Retina (tissue), 1 donor: ENCODE data around the gene FARSB.
"Not testable (repeated sequence)": the region's sequence is repeated elsewhere in the genome, so short reads cannot be mapped to it uniquely, and the experiment has no call there.

Experiments
- DNase-seq: peaks from one replicate; pipeline ENCODE4 v3.0.0-alpha.2; 2016

Gene FARSB

GRCh38 chr2:222603501-222603900 lies 52.4 kb downstream of the FARSB start:
- DNase-seq, result no peak

- no peak for DNase-seq
Observed at GRCh38 chr2:222598611-222599010, 57.3 kb downstream of the FARSB start.

- DNase-seq, result no peak
Observed at GRCh38 chr2:222595581-222595980, 60.3 kb downstream of the FARSB start.

- no peak for DNase-seq
Observed at GRCh38 chr2:222594679-222595078, 61.2 kb downstream of the FARSB start.

- DNase-seq, result no peak
Observed at GRCh38 chr2:222592176-222592575, 63.7 kb downstream of the FARSB start.

GRCh38 chr2:222591661-222592060 lies 64.2 kb downstream of the FARSB start:
- DNase-seq, result no peak

GRCh38 chr2:222584589-222584988 lies 71.3 kb downstream of the FARSB start:
- not testable (repeated sequence) for DNase-seq

GRCh38 chr2:222582928-222583327 lies 73.0 kb downstream of the FARSB start:
- DNase-seq, result no peak

GRCh38 chr2:222577341-222577740 lies 78.6 kb downstream of the FARSB start:
- no peak for DNase-seq

- no peak for DNase-seq
Observed at GRCh38 chr2:222576171-222577081, 79.5 kb downstream of the FARSB start.

GRCh38 chr2:222575618-222576017 lies 80.3 kb downstream of the FARSB start:
- no peak for DNase-seq

GRCh38 chr2:222572751-222573174 lies 83.1 kb downstream of the FARSB start:
- DNase-seq, result peak; percentile 19

GRCh38 chr2:222572264-222572721 lies 83.6 kb downstream of the FARSB start:
- DNase-seq, result no peak

GRCh38 chr2:222569826-222570225 lies 86.1 kb downstream of the FARSB start:
- no peak for DNase-seq

- no peak for DNase-seq
Observed at GRCh38 chr2:222568865-222569264, 87.0 kb downstream of the FARSB start.

GRCh38 chr2:222566229-222566628 lies 89.7 kb downstream of the FARSB start:
- DNase-seq, result no peak

- DNase-seq, result no peak
Observed at GRCh38 chr2:222563936-222564335, 92.0 kb downstream of the FARSB start.

- DNase-seq, result no peak
Observed at GRCh38 chr2:222563106-222563718, 92.7 kb downstream of the FARSB start.

GRCh38 chr2:222561817-222562645 lies 93.9 kb downstream of the FARSB start:
- peak; percentile 68 for DNase-seq

- DNase-seq, result no peak
Observed at GRCh38 chr2:222561151-222561550, 94.7 kb downstream of the FARSB start.

GRCh38 chr2:222554517-222554916 lies 101.4 kb downstream of the FARSB start:
- no peak for DNase-seq

GRCh38 chr2:222548992-222549391 lies 106.9 kb downstream of the FARSB start:
- peak; percentile 25 for DNase-seq

- peak; percentile 28 for DNase-seq
Observed at GRCh38 chr2:222547083-222547482, 108.8 kb downstream of the FARSB start.
